Activated CD8-positive, alpha-beta memory T cell treated with anti-CD3 and anti-CD28 coated beads, Interleukin-2, amount 50 U/mL, for 24 hours (primary cell): ENCODE results near the gene PLPP2.
"Not testable (repeated sequence)": the region's sequence is repeated elsewhere in the genome, so short reads cannot be mapped to it uniquely, and the experiment has no call there.

Experiments
- DNase-seq: peaks from one replicate; pipeline ENCODE4 v3.0.0-alpha.2; 2020; ENCODE audit errors: extremely low read depth

PLPP2 gene

DNA sequence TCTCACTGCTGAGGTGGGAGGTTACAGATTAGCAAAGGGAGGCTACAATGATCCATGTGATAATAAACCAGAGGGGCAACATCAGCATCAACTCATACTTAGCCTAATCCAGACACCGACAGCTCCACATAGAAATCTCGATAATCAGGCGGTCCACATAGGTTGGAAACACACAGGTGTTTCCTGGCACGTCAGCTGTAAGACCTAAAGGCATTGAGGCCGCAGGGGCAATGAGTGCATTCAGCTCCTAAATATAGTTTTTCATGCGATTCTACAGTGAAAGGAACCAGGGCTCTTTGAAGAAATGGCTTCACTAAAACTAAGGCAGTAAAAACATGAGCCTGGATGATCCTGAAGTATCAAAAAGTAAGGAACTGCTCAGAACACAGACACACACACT, 19.3 kb downstream of the PLPP2 start:
- DNase-seq: no peak

DNA sequence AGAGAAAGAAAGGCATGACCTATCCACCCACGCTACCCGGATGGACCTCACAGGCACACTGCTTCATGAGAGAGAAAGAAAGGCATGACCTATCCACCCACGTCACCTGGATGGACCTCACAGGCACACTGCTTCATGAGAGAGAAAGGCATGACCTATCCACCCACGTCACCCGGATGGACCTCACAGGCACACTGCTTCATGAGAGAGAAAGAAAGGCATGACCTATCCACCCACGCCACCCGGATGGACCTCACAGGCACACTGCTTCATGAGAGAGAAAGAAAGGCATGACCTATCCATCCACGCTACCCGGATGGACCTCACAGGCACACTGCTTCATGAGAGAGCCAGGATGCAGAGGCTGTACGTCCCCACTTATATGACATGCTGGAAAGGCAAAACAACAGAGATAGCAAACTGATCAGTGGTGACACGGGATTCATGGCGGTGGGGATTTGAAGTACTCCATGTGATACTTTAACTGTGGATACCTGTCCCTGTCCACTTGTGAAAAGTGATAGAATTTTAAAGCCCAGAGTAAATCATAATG, 20.4 kb downstream of the PLPP2 start:
- DNase-seq: not testable (repeated sequence)

DNA sequence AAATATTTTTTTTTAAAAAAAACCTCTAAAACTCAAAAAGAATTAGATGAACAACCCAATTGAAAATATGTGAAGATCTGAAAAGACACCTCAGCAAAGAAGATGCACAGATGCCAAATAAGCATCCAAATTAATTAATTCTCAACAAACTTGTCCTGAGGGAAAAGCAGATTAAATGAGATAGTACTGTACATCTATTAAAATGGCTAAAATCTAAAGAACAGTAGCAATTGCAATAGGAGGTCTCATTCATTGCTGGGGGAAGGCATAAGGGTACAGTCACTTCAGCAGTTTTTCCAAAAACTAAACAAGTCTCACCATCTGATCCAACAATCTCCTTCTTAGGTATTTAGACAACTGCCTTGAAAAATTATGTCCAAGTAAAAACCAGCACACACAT, 22.0 kb downstream of the PLPP2 start:
- no peak for DNase-seq

DNA sequence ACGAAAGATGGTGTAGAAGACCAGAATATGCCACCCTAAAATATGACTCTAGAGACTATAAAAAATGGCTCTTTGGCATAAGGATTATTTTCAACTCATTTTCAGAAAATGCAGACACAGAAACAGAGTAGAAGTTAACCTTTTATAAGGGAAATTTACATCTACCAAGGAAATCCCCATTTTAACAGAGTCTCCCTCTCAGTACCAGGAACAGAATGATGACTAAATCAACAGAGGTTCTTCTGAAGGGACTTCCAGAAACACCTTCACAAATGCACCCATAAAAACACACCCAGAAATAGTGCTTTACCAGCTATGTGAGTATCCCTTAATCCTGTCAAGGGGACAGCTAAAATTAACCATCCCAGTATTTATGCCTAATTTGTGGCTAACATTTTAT, 29.1 kb downstream of the PLPP2 start:
- no peak for DNase-seq

DNA sequence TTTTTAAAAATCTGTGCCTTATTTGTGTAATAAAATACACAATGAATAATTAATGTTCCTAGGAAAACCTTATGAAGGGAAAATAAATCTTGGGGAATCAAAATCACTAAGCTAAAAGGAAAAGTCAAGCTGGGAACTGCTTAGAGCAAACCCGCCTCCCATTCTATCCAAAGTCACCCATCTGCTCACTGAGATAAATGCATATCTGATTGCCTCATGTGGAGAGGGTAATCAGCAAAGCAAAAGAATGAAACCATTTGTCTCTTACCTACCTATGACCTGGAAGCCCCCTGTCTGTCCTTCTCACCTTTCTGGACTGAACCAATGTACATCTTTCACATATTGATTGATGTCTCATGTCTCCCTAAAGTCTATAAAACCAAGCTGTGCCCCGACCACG, 34.4 kb downstream of the PLPP2 start:
- DNase-seq: not testable (repeated sequence)

DNA sequence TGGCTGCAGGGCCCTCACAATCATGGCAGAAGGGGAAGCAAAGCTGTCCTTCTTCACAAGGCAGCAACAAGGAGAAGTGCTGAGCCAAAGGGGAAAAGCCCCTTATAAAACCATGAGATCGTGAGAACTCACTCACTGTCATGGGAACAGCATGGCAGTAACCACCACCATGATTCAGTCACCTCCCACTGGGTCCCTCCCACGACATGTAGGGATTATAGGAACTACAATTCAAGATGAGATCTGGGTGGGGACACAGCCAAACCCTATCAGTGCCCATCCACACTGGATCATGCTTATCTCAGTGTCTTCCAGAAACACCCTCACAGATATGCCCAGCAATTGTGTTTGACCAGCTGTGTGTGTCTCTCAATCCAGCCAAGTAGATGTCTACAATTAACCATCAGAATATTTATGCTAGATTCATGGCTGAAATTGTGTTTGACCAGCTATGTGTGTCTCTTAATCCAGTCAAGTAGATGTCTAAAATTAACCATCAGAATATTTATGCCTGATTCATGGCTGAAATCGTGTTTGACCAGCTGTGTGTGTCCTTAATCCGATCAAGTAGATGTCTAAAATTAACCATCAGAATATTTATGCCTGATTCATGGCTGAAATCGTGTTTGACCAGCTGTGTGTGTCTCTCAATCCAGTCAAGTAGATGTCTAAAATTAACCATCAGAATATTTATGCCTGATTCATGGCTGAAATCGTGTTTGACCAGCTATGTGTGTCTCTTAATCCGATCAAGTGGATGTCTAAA, 38.6 kb downstream of the PLPP2 start:
- DNase-seq: not testable (repeated sequence)

DNA sequence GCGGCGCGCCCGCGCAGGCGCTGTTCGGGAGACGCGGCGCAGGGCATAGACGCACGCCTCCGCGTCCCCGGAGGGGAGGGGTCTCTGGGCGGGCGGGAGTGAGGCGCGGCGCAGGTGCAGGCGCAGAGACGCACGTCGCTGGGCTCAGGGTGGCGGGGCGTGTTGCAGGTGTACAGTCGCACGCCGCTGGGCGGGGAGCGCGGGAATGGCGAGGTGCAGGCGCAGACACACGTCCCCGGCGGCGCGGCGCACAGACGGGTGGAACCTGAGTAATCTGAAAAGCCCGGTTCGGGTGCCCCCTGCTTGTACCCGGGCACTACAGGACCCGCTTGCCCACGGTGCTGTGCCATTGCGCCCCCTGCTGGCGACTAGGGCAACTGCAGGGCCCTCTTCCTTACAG, 44.7 kb downstream of the PLPP2 start:
- no peak for DNase-seq

DNA sequence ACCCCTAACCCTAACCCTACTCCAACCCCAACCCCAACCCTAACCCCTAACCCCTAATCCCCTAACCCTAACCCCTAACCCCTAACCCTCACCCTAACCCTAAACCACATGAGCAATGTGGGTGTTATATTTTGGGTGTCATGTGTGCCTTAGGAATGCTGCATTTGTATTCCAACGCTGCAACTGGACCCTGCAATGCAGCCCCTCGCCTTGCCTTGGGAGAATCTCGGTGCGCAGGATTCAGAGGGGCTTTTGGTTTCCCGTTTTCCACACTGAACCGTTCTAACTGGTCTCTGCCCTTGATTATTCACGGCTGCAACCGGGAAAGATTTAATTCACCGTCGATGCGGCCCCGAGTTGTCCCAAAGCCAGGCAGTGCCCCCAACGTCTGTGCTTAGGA, 45.3 kb downstream of the PLPP2 start:
- DNase-seq: not testable (repeated sequence)

DNA sequence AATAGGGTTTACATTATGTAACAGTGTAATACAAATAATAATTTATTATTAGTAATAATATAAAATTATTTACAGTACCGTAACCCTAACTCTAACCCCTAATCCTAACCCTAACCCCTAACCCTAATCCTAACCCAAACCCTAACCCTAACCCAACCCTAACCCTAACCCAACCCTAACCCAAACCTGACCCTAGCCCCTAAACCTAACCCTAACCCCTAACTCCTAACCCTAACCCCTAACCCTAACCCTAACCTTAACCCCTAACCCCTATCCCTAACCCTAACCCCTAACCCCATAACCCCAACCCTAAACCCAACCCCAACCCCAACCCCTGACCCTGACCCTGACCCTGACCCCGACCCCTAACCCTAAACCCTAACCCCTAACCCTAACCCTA, 45.7 kb downstream of the PLPP2 start:
- no peak for DNase-seq
